Neural crest cell (in vitro differentiated cells): ENCODE data around the gene AK5. TPM values are rescaled to one million over a fixed set of nuclear protein-coding genes. Genes with fewer than 3 reads are reported as not detected.

Experiments
- DNase-seq: peaks from one replicate; pipeline ENCODE4 v3.0.0; 2021; ENCODE audit warnings: low read depth, mixed read lengths, low spot score
- H3K27ac Mint-ChIP-seq: one replicate; pipeline ENCODE4 v1.8.0; 2021; ENCODE audit warnings: mild to moderate bottlenecking, mixed read lengths; ENCODE audit not compliant: unreplicated experiment
- H3K27me3 Mint-ChIP-seq: 2 replicates; pipeline ENCODE4 v1.8.0; 2021; ENCODE audit warnings: low read depth, mild to moderate bottlenecking, mixed read lengths
- H3K36me3 Mint-ChIP-seq: 2 replicates; pipeline ENCODE4 v1.8.0; 2021; ENCODE audit warnings: low read depth, mild to moderate bottlenecking, mixed read lengths
- H3K4me1 Mint-ChIP-seq: 2 replicates; pipeline ENCODE4 v1.8.0; 2021; ENCODE audit warnings: mixed read lengths
- H3K4me3 Mint-ChIP-seq: one replicate; pipeline ENCODE4 v1.8.0; 2021; ENCODE audit warnings: mild to moderate bottlenecking, mixed read lengths
- H3K9me3 Mint-ChIP-seq: 2 replicates; pipeline ENCODE4 v1.8.0; 2021; ENCODE audit warnings: mixed read lengths
- CTCF ChIP-seq: fragments of 200-600 bp; sonication (generic); conservative IDR thresholded peaks from 2 replicates; pipeline ENCODE4 v1.5.0; 2021; ENCODE audit warnings: antibody characterized with exemption, mild to moderate bottlenecking
- total RNA-seq: library from RNA; stranded (reverse); gene quantifications from 2 replicates; pipeline ENCODE4 v1.2.1, GENCODE V29; 2021

The AK5 gene
- total RNA-seq, 1 donor from 2014 or later = 1.1 TPM

GRCh38 chr1:77267035-77267434 is 14.8 kb upstream of the AK5 start:
- H3K4me3 Mint-ChIP-seq = no peak overlapping the region
- DNase-seq = no peak
- TF ChIP-seq CTCF = no peak
- H3K9me3 Mint-ChIP-seq = no peaks in the 10 kb centered on the region
- no peaks in the 10 kb centered on the region for H3K27me3 Mint-ChIP-seq
- H3K4me1 Mint-ChIP-seq = no peaks in the 10 kb centered on the region
- H3K27ac Mint-ChIP-seq = no peak overlapping the region
- H3K36me3 Mint-ChIP-seq = no peaks in the 10 kb centered on the region

GRCh38 chr1:77271852-77272580 is 9.8 kb upstream of the AK5 start:
- Mint-ChIP-seq H3K4me3 (no peak overlapping the region), H3K9me3 (no peaks in the 10 kb centered on the region), H3K36me3 (no peaks in the 10 kb centered on the region), H3K4me1 (no peaks in the 10 kb centered on the region), H3K27me3 (peaks cover 5% of the 10 kb centered on the region), H3K27ac (no peak overlapping the region)
- TF ChIP-seq CTCF = no peak
- DNase-seq = no peak

- Mint-ChIP-seq H3K27me3 (peaks cover 13% of the 10 kb centered on the region), H3K9me3 (no peaks in the 10 kb centered on the region), H3K4me1 (no peaks in the 10 kb centered on the region), H3K4me3 (no peak overlapping the region), H3K27ac (no peak overlapping the region), H3K36me3 (no peaks in the 10 kb centered on the region)
- DNase-seq = no peak
- TF ChIP-seq CTCF = no peak
Observed at GRCh38 chr1:77273891-77274290, 7.9 kb upstream of the AK5 start.

- H3K27ac Mint-ChIP-seq = no peak overlapping the region
- H3K4me1 Mint-ChIP-seq = no peaks in the 10 kb centered on the region
- no peaks in the 10 kb centered on the region for H3K9me3 Mint-ChIP-seq
- TF ChIP-seq CTCF = no peak
- no peaks in the 10 kb centered on the region for H3K36me3 Mint-ChIP-seq
- H3K27me3 Mint-ChIP-seq = peaks cover 21% of the 10 kb centered on the region
- no peak overlapping the region for H3K4me3 Mint-ChIP-seq
- no peak for DNase-seq
Observed at GRCh38 chr1:77275194-77275593, 6.6 kb upstream of the AK5 start.

GRCh38 chr1:77276941-77277340 is 4.9 kb upstream of the AK5 start:
- H3K4me3 Mint-ChIP-seq = no peak overlapping the region
- H3K9me3 Mint-ChIP-seq = no peaks in the 10 kb centered on the region
- no peak overlapping the region for H3K27ac Mint-ChIP-seq
- no peak for TF ChIP-seq CTCF
- DNase-seq = no peak
- peaks cover 36% of the 10 kb centered on the region for H3K27me3 Mint-ChIP-seq
- no peaks in the 10 kb centered on the region for H3K4me1 Mint-ChIP-seq
- no peaks in the 10 kb centered on the region for H3K36me3 Mint-ChIP-seq
